ENCODE data around the gene HOXA13. TPM values are rescaled to one million over a fixed set of nuclear protein-coding genes. Genes with fewer than 3 reads are reported as not detected.

Gene HOXA13
- total RNA-seq, 2 donors from 2014 or later: not detected

MicroRNA genes within 50 kb of the gene (microRNA counts, 767-probe panel; counts per million panel counts)
- 0 to 1,767 counts per million in 2 donors for microRNA hsa-miR-196b-5p

Small RNA genes within 50 kb of the gene (microRNA-seq; reads per million reads assigned to microRNA genes)
- gene MIR196B (ENCODE audit: borderline number of aligned reads in 2 of 2, borderline replicate concordance in 1 of 2): 31.2 to 36.1 reads per million in 2 donors

Other genes with a start within 250 kb of the HOXA13 start
- gene HOXA1, start 104.1 kb downstream of the HOXA13 start, total RNA-seq: under 1 TPM in 1 of 2 donors, not detected in 1; 0.20 TPM
- under 1 TPM; 0.16 to 0.33 TPM for gene HOXA2, start 97.4 kb downstream of the HOXA13 start, total RNA-seq
- 1 to 10 TPM in 1 of 2 donors, under 1 TPM in 1; 0.59 to 1.2 TPM for gene HOXA4, start 69.3 kb downstream of the HOXA13 start, total RNA-seq
- under 1 TPM; 0.24 to 0.96 TPM for gene HOXA5, start 56.4 kb downstream of the HOXA13 start, total RNA-seq
- gene HOXA6, start 52.3 kb downstream of the HOXA13 start, total RNA-seq: not detected
- gene HOXA3, start 47.5 kb downstream of the HOXA13 start, total RNA-seq: under 1 TPM; 0.28 to 0.30 TPM
- gene HOXA7, start 43.4 kb downstream of the HOXA13 start, total RNA-seq: not detected
- not detected for gene HOXA9, start 34.6 kb downstream of the HOXA13 start, total RNA-seq
- not detected for gene HOXA10, start 25.8 kb downstream of the HOXA13 start, total RNA-seq
- not detected for gene HOXA11, start 14.9 kb downstream of the HOXA13 start, total RNA-seq
- gene EVX1, start 42.7 kb upstream of the HOXA13 start, total RNA-seq: not detected

All from right atrium auricular region (tissue), 2 donors.